Pancreas (tissue), 10 donors: Measurements from ENCODE around the gene RFC1. TPM values are rescaled to one million over a fixed set of nuclear protein-coding genes. Genes with fewer than 3 reads are reported as not detected.
"Not testable (repeated sequence)": the region's sequence is repeated elsewhere in the genome, so short reads cannot be mapped to it uniquely, and the experiment has no call there.

Experiments
- ATAC-seq, 4 donors: fragments of 200-7000 bp; cut with Tn5 transposase; one replicate each; pipeline versions ENCODE4 v1.8.0 to v1.9.1; 2020; ENCODE audit warnings: mild to moderate bottlenecking in 4 of 4, moderate library complexity in 4 of 4
- DNase-seq, 6 donors: peaks; one replicate each; pipeline ENCODE4 v3.0.0-alpha.2; 2020
- FAIRE-seq: peaks from 2 replicates; lab custom pipeline; 2012; peaks lifted over from hg19 to GRCh38; lab: Jason Lieb, UNC
- H3K27ac ChIP-seq, 4 donors: fragments of 200-600 bp; sonication (generic); 1 replicate in 3 of 4; 2 replicates in 1 of 4; pipeline versions ENCODE4 v1.5.0 to v1.8.0; 2020
- H3K27me3 ChIP-seq, 4 donors: fragments of 200-600 bp; one replicate each; pipeline ENCODE4 v1.8.0; 2021
- H3K36me3 ChIP-seq, 3 donors: fragments of 200-600 bp; sonication (generic) in 1 of 3; one replicate each; pipeline versions ENCODE4 v1.5.0 to v1.8.0; 2020 to 2021
- H3K4me1 ChIP-seq, 3 donors: fragments of 200-600 bp; one replicate each; pipeline ENCODE4 v1.8.0; 2021
- H3K4me3 ChIP-seq, 4 donors: fragments of 200-600 bp; sonication (generic) in 2 of 4; one replicate each; pipeline versions ENCODE4 v1.5.0 to v1.8.0; 2020 to 2021
- H3K9me3 ChIP-seq, 4 donors: fragments of 200-600 bp; one replicate each; pipeline ENCODE4 v1.8.0; 2021
- CTCF ChIP-seq, 4 donors: fragments of 200-600 bp; sonication (generic) in 3 of 4; IDR thresholded peaks; one replicate each; pipeline versions ENCODE4 v1.5.0 to v1.8.0; 2021; ENCODE audit warnings: antibody characterized with exemption in 4 of 4
- WGBS, 2 donors: extraction: QIAGEN DNeasy Blood & Tissue Kit; methylation state at CpG; one replicate each; pipeline ENCODE4 v1.1.7; 2013; 5-methylcytosine and 5-hydroxymethylcytosine counted together
- intact Hi-C, 3 donors: fragments of 100-400 bp; cut with DNase I; formaldehyde crosslinking; loops; one replicate each; pipeline versions ENCODE4 v1.11.1 to v1.14.2; 2022
- polyA plus RNA-seq, 2 donors: library from polyadenylated mRNA; stranded (reverse); fragments of 200-250 nt; gene quantifications; one replicate each; pipeline ENCODE4 v1.2.3, GENCODE V29; 2013
- total RNA-seq, 6 donors: library from RNA; stranded (reverse); fragmentation: NEBNext Ultra II Directional in 4 of 6; extraction: Animal tissue kit (Norgen Biotek cat#: 25700) in 4 of 6; gene quantifications; one replicate each; pipeline versions ENCODE4 v1.2.1 to v1.2.4, GENCODE V29; 2021 to 2023
- donor health status: healthy with polysubstance abuse.
- donor health status: DM: no; HTN: no; CAD: no; lungs with moderate emphysema.
- donor health status: DM: no; HTN: no; CAD: no.
- donor health status: control.
- donor health status: control.
- donor health status: Bipolar disorder and iron deficiency.
- donor health status: DM: yes; HTN: yes; CAD: no.
- donor health status: DM: no; HTN: no; CAD: no.
- donor health status: DM: no; HTN: no; CAD: no.
- donor health status: DM: yes; HTN: yes; CAD: no.

Gene RFC1
- total and polyA plus RNA-seq, 8 donors = 9.1 to 53.1 (median 35.7) TPM

GRCh38 chr4:39303871-39304270 is 62.3 kb downstream of the RFC1 start:
- Histone ChIP-seq H3K27ac (no peak overlapping the region), H3K4me3 (no peak overlapping the region), H3K27me3 (no peaks in the 10 kb centered on the region), H3K4me1 (peaks cover 5 to 17% (median 7%) of the 10 kb centered on the region in 3 donors), H3K36me3 (peaks cover 3 to 26% (median 21%) of the 10 kb centered on the region in 3 donors), H3K9me3 (no peaks in the 10 kb centered on the region)
- FAIRE-seq (no peak), DNase-seq (no peak), ATAC-seq (no peak)
- intact Hi-C loops = no loop called here
- TF ChIP-seq CTCF (IDR thresholded peaks at IDR 0.05) = no peak
- WGBS, 2 donors = 80 to 83% methylated on average over 3 of the region's 3 CpGs

- no peak for TF ChIP-seq CTCF (IDR thresholded peaks at IDR 0.05)
- FAIRE-seq = no peak
- peaks cover 3 to 27% (median 24%) of the 10 kb centered on the region in 3 donors for H3K36me3 ChIP-seq
These were observed 63.3 kb downstream of the RFC1 start for GRCh38 chr4:39302901-39303300.

GRCh38 chr4:39295784-39296183 is 70.4 kb downstream of the RFC1 start:
- Histone ChIP-seq H3K27ac (no peak overlapping the region), H3K27me3 (no peaks in the 10 kb centered on the region), H3K4me1 (no peaks in the 10 kb centered on the region), H3K9me3 (no peaks in the 10 kb centered on the region), H3K4me3 (no peak overlapping the region), H3K36me3 (peaks cover 0 to 37% (median 17%) of the 10 kb centered on the region in 3 donors)
- ATAC-seq (no peak), DNase-seq (no peak), FAIRE-seq (no peak)
- TF ChIP-seq CTCF (IDR thresholded peaks at IDR 0.05) = no peak
- intact Hi-C loops = no loop called here
- WGBS, 2 donors = 96% methylated on average over 8 of the region's 8 CpGs

More at GRCh38 chr4:39302901-39303300, 63.3 kb downstream of the RFC1 start:
- Histone ChIP-seq H3K27ac (no peak overlapping the region), H3K27me3 (no peaks in the 10 kb centered on the region), H3K4me1 (peaks cover 5 to 12% (median 7%) of the 10 kb centered on the region in 3 donors), H3K4me3 (no peak overlapping the region), H3K9me3 (no peaks in the 10 kb centered on the region)
- intact Hi-C loops = no loop called here
- DNase-seq (no peak), ATAC-seq (no peak)
- 99 to 100% methylated on average over 1 of the region's 1 CpG for WGBS, 2 donors

GRCh38 chr4:39292433-39292832 is 73.7 kb downstream of the RFC1 start:
- FAIRE-seq, H3K27ac ChIP-seq, H3K9me3 ChIP-seq, DNase-seq, ATAC-seq, intact Hi-C loops, H3K4me1 ChIP-seq, H3K4me3 ChIP-seq, H3K27me3 ChIP-seq: not testable (repeated sequence)
- 94 to 96% methylated on average over 5 of the region's 5 CpGs for WGBS, 2 donors
- peaks cover 0 to 49% (median 4%) of the 10 kb centered on the region in 3 donors for H3K36me3 ChIP-seq

- Histone ChIP-seq H3K4me3 (no peak overlapping the region), H3K9me3 (no peaks in the 10 kb centered on the region), H3K4me1 (no peaks in the 10 kb centered on the region), H3K27me3 (no peaks in the 10 kb centered on the region), H3K36me3 (peaks cover 0 to 56% (median 4%) of the 10 kb centered on the region in 3 donors), H3K27ac (no peak overlapping the region)
- TF ChIP-seq CTCF (IDR thresholded peaks at IDR 0.05) = no peak
- intact Hi-C loops = no loop called here
- ATAC-seq (no peak), FAIRE-seq (no peak), DNase-seq (no peak)
- WGBS, 2 donors = 94 to 99% methylated on average over 2 of the region's 2 CpGs
These were observed 74.5 kb downstream of the RFC1 start for GRCh38 chr4:39291686-39292085.
